LNCaP clone FGC (cell line): ENCODE measurements around the gene HOTAIR.

ENCODE experiments used
- DNase-seq: peaks from one replicate; pipeline ENCODE4 v3.0.0-alpha.2; 2011; ENCODE audit warnings: low read depth
- H3K4me3 ChIP-seq: 2 replicates; pipeline ENCODE4 v1.5.1; 2011; ENCODE audit warnings: mild to moderate bottlenecking, low read depth, low read length, control low read depth
- CTCF ChIP-seq: IDR thresholded peaks from 2 replicates; pipeline ENCODE4 v1.5.1; 2012; ENCODE audit warnings: mild to moderate bottlenecking; ENCODE audit not compliant: control insufficient read depth, insufficient read depth; ENCODE audit errors: extremely low read depth

The HOTAIR gene

DNA sequence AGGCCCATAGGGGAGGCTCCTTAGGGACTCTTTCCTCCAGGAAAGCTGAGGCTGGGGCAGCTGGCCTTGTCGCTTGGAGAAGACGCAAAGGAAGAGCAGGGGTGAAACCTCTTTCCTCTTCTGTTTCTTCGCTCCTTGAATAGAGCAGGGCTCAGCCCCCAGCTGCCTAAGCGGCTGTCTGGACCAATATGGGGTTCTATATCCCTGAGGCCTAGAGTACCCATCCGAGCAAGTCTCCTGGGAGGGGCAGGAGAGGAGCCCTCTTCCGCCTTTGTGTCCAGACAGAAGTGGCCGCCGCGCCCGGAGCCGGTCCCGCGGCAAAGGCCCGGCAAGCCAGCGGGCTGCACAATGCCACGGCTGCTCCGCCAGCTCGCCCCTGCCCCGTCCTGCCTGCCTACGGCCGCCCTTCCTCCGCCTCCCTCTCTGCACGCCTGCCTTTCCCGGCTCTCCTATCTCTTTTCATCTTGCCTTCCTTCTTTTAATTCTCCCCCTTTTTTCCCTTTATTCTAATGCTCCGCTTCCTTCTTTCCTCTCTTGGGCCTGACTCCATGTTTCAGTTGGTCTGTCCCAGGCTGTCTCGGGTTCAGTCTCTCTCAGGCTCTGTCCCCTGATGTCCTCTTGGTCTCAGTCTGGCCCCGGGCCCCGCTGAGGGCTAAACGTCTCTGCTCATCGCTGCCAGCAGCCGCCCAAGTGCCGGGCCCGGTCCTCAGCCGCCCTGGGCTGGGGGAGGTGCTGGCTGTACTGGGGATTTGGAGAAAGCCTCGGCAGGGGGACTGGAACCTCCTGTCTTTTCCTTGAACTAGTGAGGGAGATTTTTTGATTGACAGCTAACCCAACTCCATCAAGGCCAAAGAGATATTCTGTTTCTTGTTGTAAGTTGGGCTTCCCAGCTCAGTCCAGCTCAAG lies 22.7 kb upstream of the HOTAIR start:
- DNase-seq, result no peak
- no peak for TF ChIP-seq CTCF
- H3K4me3 ChIP-seq, result no peak overlapping the region

DNA sequence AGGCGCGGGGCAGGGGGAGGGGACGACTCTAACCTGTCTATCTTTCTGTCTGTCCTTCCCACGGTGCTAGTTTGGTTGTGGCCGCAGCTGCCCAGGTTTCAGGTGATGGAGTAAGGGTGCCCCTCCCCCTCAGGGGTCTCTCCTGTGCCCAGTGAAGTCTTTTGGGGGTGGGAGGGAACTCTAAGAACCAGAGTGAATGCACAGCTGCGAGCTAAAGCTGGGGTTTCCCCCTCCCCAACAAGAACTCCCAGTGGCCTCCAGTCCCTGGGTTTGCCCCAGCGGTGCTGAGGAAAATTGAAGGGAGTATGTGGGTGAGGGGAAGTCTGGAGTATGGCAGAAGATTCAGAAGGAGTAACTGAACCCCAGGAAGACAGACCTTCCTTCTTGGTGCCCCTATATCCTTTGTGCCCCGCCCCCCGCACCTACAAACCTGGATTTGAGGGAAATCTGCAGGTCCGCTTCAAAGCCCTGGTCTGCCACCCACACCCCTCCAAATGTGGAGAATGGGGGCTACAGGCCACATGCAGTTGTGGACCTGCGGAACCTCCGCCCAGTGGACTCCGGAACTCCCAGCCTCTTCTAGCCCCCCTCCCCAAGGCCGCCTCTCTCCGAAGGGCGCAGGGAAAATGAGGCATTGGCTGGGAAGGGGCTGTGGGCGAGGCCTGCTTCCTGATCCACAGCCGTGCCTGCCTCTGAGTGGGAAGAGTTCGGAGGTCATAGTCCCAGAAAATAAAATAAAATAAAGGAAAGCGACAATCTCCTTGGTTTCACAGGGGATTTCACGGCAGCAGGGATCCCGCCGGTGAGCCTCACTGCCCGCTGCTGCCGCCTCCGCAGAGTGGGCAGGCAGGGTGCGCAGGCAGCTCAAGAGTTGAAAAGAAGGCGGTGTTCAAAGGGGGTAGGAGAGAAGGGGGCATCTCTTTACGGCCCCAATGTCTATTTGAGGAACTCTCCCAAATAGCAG lies 21.8 kb upstream of the HOTAIR start:
- TF ChIP-seq CTCF, result no peak
- no peak for DNase-seq
- H3K4me3 ChIP-seq, result no peak overlapping the region

- no peak for TF ChIP-seq CTCF
- no peak for DNase-seq
- no peak overlapping the region for H3K4me3 ChIP-seq
These were observed 20.9 kb upstream of the HOTAIR start for GRCh38 chr12:53995378-53996239.

DNA sequence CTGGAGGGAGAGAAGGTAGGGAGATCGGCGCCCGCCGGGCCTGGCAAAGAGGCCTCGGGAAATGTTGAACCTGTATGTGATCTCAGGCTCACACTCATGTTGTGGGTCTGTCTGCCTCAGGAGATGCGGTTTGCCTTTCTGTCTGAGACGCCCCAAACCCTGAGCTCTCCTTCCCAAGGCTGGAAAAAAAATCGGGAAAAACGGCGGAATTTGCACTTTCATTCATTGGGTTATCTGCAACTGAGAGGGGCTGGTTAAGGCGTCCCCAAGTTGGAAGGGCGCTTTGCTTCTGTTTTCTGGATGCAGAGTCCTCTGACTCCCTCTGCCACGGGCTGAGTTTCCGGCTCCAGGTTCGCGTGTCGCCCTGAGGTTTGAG lies 20.2 kb upstream of the HOTAIR start:
- H3K4me3 ChIP-seq, result no peak overlapping the region
- TF ChIP-seq CTCF, result no peak
- DNase-seq, result no peak

- no peak for TF ChIP-seq CTCF
- DNase-seq, result no peak
- no peak overlapping the region for H3K4me3 ChIP-seq
These were observed 19.7 kb upstream of the HOTAIR start for GRCh38 chr12:53994264-53995001.

DNA sequence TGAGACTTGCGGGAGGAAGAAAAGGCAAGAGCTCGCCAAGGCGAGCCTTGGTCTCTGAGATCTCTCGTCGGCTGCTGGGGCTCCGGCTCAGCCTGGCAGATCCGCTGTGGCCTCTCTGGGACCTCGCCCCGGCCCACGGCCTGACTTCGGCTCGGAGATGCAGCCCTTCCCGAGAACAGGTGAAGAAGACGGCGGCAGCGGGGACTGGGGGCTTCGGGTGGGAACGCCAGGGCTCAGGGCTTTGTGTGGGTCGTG lies 19.2 kb upstream of the HOTAIR start:
- DNase-seq, result no peak
- no peak for TF ChIP-seq CTCF
- H3K4me3 ChIP-seq, result no peak overlapping the region
